HG03103 (cell line): Measurements from ENCODE around the gene DENND5A.
A peak's percentile ranks its signal among the peaks of the same experiment; 100 is the strongest.
"Not testable (repeated sequence)": the region's sequence is repeated elsewhere in the genome, so short reads cannot be mapped to it uniquely, and the experiment has no call there.

Experiments
- ATAC-seq: cut with Tn5 transposase; IDR thresholded peaks from one replicate; pipeline ENCODE4 v1.9.1; 2021; ENCODE audit warnings: low read depth; ENCODE audit not compliant: unreplicated experiment

DENND5A gene

DNA sequence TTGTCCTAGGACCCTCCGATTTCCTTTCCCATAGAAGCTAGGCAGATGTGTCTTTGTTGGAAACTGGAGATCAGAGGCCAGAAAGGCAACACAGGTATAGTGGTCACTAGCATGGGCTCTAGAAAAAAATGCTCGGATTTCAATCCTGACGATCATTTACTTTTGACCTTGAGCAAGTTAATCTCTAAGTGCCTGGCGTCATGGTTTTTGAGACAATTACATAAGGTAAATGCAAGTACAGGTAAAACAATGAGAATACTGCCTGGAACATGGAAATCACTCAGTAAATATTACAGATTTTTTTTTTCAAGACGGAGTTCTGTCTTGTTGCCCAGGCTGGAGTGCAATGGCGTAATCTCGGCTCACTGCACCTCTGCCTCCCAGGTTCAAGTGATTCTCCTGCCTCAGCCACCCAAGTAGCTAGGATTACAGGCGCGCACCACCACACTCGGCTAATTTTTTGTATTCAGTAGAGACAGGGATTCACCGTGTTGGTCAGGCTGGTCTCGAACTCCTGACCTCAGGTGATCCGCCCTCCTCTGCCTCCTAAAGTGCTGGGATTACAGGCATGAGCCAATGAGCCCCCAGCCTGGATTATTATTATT, 1.1 kb upstream of the DENND5A start:
- no peak for ATAC-seq

- peak; percentile 12 for ATAC-seq
These were observed 587 bp downstream of the DENND5A start for GRCh38 chr11:9264316-9265210.

DNA sequence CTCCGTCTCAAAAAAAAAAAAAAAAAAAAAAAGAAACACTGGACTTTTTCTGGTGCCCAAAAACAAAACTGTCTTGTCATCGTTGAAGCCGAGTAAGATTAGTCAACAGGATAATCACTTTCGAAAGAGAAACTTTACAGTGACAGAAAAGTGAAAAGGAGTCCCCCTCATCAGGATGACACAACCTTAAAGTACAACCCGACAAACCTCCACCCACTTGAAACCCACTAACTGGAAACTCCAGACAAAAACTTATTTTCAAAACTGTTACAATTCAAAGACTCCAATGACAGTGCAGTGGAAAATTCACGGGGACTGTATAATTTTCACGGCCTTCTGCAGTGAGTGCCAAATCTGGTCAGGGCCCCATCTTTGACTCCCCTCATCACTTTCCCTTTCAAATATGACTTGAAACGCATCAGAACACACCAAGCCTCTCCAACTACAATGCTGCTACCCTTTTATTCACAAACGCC, 1.3 kb downstream of the DENND5A start:
- peak; percentile 45 for ATAC-seq

DNA sequence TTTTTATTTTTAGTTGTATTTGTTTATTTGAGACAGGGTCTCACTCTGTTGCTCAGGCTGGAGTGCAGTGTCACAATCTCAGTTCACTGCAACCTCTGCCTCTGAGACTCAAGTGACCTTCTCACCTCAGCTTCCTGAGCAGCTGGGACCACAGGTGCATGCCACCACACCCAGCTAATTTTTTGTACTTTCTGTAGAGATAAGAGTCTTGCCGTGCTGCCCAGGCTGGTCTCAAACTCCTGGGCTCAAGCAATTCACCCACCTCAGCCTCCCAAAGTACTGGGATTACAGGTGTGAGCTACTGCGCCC, 4.4 kb downstream of the DENND5A start:
- ATAC-seq, result not testable (repeated sequence)

- no peak for ATAC-seq
These were observed 4.9 kb downstream of the DENND5A start for GRCh38 chr11:9259981-9260837.

DNA sequence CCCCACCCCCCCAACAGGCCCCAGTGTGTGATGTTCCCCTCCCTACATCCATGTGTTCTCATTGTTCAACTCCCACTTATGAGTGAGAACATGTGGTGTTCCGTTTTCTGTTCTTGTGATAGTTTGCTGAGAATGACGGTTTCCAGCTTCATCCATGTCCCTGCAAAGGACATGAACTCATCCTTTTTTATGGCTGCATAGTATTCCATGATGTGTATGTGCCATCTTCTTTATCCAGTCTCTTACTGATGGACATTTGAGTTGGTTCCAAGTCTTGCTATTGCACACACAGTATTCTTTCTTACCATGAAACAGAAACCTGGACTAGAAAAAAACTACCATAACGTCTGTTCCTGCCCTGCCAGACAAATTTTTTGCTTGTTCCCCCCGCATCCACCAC, 6.9 kb downstream of the DENND5A start:
- ATAC-seq, result not testable (repeated sequence)

DNA sequence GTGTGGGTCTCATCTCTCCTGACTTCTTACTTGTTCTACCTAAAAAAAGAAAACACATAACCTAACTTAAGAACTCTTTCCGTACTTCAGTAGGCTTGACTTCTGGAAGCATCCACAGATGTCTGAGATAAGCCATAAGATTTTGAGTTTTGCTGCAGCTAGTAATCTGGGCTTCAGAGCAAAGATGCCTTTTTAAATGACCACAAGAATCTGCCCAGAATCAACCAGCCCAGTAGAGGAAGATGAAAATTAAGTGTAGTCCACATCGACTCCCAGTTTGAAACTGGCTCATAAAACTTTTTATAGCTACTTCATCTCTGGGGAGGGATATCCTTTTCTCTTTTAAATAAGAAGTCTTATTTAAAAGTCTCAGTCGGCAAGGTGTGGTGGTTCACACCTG, 10.7 kb downstream of the DENND5A start:
- no peak for ATAC-seq

GRCh38 chr11:9253086-9253485, 12.1 kb downstream of the DENND5A start:
- no peak for ATAC-seq

DNA sequence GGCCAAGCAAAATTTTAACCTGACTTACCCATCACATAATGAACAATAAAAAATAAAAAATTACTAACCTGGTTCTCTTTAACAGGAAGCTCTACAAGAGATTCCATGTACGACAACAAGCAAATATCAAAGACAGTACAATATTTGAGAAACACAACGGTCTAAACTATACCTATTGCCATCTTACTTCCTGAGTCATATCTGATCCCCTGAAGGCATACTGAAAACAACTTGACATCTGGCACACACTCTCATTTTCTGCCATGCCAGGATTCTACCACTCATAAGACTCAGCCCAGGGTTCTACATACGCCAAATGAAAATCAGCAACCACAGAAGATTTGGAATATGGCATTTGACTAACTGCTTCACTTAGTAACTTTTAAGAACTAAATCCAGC, 13.8 kb downstream of the DENND5A start:
- no peak for ATAC-seq

DNA sequence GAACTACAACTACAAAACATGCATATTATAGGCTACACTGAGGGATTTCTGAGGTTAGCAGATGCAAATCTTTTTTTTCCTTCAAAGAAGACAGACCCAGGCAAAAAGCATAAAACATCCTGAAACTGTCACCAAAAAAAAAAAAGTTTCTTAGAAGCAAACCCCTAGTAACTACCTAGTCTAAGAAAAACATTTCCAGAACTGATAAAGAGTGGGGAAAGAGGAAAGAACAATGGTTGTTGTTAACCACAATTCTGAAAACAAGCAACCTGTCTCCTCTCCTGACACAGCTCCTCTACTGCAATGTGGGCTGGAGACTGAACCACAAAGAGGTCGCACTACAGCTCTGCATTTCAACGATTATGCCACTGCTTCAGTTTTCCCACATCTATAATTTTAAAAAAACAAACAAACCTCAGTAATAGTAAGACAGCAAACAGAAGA, 15.0 kb downstream of the DENND5A start:
- peak; percentile 83 for ATAC-seq

DNA sequence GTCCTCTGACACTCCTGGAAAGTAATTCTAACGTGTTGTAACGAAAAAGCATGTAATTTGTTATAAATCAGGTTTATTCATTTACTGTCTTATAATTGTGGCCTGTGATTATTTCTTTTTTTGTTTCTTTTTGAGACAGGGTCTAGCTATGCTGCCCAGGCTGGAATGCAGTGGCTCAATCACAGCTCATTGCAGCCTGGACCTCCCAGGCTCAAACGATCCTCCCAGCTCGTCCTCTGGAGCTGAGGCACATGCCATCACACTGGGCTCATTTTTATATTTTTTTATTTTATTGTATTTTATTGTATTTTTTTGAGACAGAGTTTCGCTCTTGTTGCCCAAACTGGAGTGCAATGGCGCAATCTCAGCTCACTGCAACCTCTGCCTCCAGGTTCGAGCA, 15.9 kb downstream of the DENND5A start:
- no peak for ATAC-seq

GRCh38 chr11:9247863-9248262, 17.3 kb downstream of the DENND5A start:
- ATAC-seq, result no peak

DNA sequence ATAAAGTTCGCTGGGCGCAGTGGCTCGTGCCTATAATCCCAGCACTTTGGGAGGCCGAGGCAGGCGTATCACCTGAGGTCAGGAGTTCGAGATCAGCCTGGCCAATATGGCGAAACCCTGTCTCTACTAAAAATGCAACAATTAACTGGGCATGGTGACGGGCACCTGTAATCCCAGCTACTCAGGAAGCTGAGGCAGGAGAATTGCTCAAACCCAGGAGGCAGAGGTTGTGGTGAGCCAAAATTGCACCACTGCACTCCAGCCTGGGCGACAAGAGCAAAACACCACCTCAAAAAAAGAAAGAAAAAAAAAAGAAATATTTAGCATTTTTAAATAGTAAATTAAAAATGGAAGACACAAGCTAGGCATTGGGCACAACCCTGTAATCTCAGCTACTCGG, 28.9 kb downstream of the DENND5A start:
- not testable (repeated sequence) for ATAC-seq

- no peak for ATAC-seq
These were observed 32.7 kb downstream of the DENND5A start for GRCh38 chr11:9232482-9232881.

GRCh38 chr11:9231848-9232177, 33.3 kb downstream of the DENND5A start:
- ATAC-seq, result peak; percentile 66

- no peak for ATAC-seq
These were observed 34.9 kb downstream of the DENND5A start for GRCh38 chr11:9230296-9230695.

- no peak for ATAC-seq
These were observed 37.1 kb downstream of the DENND5A start for GRCh38 chr11:9228091-9228490.

- no peak for ATAC-seq
These were observed 39.3 kb downstream of the DENND5A start for GRCh38 chr11:9225748-9226298.

DNA sequence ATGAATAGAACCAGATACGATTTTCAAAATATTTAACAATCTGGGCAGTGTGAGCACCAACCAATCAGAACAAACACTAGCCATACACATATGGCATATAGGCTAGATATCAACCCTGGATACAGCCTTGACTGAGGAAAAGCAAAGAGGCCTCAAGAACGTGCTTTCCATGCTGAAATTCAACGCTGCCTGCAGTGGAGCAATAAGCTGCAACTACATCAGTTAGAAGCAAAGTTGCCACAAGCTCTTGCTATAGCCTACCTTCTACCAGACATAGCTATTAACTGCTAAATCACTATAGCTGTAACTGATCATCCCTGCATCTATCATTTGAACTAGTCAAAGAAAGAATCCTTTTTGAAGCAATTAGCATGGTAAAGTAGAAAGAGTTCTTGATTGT, 42.5 kb downstream of the DENND5A start:
- no peak for ATAC-seq

GRCh38 chr11:9220853-9221252, 44.3 kb downstream of the DENND5A start:
- not testable (repeated sequence) for ATAC-seq

DNA sequence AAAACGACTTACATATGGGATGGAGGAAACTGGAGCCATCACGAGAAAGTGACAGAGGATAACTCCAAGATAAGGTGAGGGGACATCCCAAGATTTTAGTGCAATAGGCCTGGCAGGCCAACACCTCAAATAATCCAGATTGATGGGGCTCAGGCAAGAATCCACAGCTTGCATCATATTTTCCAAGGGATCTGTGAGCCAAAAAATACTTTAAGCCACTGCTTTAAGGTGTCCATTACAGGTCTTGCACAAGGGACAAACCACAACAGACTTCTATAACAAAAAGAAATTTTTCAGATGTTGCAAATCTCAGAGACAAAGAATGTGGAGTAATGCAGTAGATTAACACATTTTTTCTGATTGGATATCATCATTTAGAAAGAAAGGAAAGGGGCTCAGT, 45.6 kb downstream of the DENND5A start:
- no peak for ATAC-seq
